ENCODE results near the gene PIM3.
"Not testable (repeated sequence)": the region's sequence is repeated elsewhere in the genome, so short reads cannot be mapped to it uniquely, and the experiment has no call there.

Gene PIM3

DNA sequence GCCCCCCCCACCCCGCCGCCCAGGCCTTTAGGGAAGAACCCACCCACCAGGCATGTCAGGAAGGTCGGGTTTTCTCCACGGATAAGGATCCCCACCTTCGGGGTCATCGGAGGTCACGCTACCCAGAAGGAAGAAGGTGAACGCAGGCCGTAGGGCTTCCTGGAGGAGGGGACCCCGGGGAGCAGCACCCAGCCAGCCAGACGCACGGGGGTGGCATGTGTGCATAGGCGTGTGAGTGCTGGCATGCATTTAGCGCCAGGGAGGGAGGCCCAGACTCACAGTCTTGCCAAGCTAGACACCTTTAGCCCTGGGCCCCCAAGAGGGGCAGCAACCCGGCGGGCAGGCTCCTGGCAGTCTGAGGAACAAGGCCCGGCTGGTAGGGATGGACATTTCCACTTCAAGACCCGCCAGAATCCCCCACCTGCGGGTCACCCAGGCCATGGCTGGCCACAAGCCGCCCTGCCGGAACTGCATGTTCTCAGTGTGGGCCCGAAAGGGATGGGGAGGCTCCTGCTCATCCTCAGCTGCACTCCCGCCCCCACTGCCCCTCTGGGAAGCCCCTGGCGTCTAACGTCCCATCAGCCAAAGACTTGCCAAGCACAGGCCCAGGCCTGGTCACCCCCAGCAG lies 16.7 kb upstream of the PIM3 start:
- no peak for DNase-seq (ENCODE audit: low read depth)

DNA sequence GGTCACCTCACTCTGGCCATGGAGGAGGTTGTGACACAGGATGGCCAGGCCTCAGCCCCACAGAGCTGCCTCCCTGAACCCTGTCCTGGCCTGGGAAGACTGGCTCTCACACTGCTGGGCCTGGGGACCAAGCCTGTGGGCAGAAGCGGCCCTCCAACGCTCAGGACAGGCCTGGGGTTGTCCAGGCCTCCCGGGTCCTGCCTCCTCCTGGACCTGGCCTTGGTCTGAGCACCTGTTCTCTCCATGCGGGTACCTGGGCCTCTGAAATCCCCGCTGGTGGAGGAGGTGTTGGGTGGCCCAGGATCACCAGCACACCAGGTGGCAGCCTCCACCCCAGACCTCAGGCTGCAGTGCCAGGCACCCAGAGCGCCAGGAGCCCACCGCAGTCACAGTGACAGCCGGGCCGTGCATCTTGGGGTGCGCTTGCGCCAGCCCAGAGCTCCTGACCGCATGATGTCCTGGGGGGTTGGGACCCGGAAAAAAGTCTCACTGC lies 16.1 kb upstream of the PIM3 start:
- DNase-seq (ENCODE audit: low read depth) = no peak

- not testable (repeated sequence) for DNase-seq (ENCODE audit: low read depth)
Observed at GRCh38 chr22:49945042-49945794, 15.4 kb upstream of the PIM3 start.

- no peak for DNase-seq (ENCODE audit: low read depth)
Observed at GRCh38 chr22:49946612-49947295, 13.8 kb upstream of the PIM3 start.

DNA sequence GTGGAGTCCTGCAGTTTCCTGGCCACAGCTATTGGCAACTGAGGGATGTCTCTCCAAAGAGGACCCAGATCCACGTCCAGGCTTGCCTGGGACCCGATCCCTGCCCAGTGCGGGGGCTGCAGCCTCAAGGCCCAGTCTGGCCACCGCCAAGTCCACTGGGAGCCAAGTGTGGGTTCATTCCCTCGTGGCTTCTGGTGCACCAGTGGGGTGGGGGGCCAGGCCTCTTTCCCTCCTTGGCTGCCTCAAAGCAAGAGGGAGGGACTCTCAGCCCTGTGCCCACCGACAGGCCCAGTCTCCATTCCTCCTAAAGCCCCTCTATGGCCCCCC lies 13.3 kb upstream of the PIM3 start:
- DNase-seq (ENCODE audit: low read depth) = no peak

GRCh38 chr22:49948116-49948957 lies 12.2 kb upstream of the PIM3 start:
- no peak for DNase-seq (ENCODE audit: low read depth)

DNA sequence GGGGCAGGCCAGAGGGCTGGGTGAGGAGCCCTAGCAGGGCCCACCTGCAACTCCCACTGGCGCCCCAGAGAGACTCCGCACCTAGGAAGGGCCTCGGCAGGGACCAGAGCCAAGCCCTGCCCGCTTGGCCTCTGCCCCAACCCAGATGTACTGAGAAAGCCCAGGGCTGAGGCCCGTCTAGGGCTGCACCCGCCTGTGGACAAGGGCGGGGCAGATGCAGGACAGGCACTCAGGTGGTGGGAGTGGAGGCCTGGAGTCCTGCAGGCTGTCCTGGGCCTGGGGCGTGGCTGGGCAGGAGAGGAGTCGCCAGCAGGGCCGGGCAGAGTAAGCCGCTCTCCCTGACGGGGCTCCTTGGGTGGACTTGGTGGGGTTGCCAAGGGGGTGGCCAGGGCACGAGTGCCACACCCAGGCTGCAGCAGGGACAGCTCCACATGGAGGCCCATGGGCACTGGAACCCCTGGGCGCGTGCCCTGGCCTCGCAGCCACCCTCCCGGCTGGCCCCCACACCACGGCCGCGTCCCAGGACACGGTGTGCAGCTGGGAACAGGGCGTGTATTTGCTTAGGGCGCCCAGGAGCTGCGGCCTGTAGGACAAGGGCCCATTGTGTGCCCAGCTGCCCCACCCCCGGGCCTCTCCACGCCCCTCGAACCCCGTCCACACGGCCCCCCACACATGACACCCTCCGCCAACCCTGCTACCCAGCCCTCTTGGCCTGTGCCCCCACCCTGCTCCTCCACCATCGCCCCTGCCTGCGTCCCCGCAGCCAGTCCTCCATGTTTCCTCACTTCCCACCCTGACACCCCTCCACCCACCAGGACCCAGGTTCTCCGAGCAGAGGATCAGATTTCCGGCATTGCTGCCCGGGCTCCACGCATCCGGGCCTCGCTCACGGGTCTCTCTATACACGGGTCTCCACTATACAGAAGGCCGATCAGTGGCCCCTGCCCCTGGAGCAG lies 11.3 kb upstream of the PIM3 start:
- DNase-seq (ENCODE audit: low read depth) = no peak

DNA sequence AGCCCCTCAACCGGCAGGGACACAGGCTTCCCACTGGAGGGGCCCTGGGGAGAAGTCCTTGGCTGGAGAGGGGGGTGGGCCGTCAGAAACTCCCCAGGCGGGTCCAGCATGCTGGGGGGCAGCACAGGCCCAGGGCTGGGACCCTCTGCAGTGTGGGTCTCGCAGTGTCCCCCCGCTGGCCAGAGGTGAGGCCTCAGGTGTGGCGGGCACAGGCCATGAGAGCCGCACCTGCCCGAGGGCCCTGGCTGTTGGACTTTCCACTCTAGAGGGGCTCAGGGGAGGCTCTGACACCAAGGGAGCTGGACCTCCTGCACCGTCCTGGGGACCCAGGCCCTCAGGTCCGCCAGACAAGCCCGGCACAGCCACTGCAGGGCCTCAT lies 10.7 kb upstream of the PIM3 start:
- DNase-seq (ENCODE audit: low read depth) = no peak

GRCh38 chr22:49950396-49950994 lies 10.1 kb upstream of the PIM3 start:
- no peak for DNase-seq (ENCODE audit: low read depth)

DNA sequence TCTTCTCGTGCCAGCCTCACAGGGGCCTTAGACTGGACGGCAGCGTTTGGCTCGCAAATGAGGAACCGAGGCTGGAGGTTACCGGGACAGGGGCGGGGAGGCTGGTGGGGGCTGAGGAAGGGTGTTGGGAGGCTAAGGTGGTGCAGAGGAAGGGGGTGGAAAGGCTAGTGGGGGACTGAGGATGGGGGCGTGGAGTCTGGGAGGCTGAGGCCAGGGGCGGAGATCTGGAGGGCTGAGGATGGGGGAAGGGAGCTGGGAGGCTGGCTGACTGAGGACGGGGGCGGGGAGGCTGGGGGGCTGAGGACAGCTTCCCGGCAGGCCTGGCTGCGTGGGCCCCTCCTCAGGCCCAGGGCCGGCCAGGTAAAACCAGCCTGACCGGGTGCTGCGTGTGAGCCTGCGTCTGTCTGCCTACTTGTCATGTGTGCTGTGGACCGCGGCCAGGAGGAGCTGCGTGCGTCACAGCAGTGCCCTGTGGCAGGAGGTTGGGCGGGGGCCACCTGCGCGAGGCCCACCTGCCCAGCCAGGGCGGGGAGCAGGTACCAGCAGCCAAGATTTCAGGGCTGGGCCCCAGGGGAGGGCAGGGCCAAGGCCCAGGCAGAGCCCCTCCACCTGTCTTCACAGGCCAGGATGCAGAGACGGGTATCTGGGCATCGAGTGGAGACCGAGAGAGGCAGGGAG lies 9.4 kb upstream of the PIM3 start:
- DNase-seq (ENCODE audit: low read depth) = no peak

GRCh38 chr22:49951678-49951985 lies 8.9 kb upstream of the PIM3 start:
- DNase-seq (ENCODE audit: low read depth) = no peak

DNA sequence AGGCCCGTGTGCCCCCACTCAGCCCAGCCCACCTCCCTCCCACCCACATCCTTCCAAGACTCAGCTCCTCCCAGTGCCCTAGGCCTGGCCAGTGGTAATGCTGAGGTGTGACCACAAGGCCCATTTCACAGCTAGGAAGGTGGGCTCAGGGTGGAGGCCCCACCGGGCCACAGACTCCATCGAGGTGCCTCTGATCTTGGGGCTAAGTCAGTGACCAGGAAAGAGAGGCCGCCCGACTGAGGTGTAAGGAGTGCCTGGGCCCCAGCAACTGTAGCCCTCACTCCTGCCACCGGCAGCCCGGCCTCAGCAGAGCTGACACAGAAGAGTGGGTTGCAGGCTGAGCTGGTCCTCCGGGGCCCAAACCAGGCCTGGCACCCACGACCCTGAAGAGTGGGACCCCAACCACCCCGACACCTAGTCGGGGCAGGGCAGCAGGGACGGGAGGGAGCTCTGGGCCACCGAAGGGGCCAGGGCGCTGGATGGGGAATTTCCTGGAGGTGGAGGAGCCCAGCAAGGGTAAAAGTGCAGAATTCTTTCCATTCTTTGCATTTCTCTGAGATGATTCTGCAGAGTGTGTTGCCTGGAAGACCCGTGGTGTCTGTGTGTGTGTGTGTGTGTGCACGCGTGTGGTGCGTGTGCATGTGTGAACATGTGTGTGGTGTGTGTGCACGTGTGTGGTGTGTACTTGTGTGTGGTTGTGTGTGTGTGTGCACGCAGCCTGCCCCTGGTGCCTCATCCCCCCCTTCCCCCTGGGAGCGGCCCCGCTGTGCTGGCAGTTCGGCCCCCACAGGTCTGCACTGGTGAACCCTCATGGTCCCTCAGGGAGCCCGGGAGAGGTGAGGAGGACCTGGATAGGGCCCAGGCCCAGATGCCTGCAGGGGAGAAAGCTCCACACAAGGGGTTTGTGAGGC lies 8.3 kb upstream of the PIM3 start:
- DNase-seq (ENCODE audit: low read depth) = no peak

GRCh38 chr22:49953027-49953679 lies 7.4 kb upstream of the PIM3 start:
- no peak for DNase-seq (ENCODE audit: low read depth)

DNA sequence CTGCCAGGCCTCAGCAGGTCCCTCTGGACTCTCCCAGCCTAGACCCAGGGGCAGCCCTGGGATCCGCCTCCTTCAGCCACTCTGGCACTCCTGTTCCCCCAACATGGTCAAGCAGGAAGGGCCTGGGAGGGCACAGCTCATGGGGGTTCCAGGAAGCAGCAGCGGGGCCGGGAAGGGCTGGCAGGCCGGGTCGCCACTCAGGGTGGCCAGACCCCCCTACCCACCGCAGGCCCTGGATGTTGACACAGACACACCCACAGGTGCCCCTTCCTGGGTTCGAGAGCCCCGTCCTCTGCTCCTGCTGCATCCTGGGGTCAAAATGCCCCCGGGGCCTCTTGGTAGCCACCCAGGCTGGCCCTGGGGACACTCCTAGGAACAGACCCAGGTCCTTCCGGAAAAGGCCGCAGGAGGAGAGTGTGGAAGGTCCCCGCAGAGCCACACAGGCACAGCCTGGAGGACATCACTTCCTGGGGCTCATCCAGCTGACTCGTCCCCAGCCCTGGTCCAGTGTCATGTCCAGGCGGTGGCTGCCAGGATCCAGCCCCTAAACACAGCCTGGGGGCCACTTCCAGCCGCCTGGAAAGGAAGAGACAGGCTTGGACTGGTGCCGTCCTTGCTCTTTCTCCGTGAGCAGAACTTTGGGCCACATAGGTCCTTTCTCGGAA lies 6.8 kb upstream of the PIM3 start:
- no peak for DNase-seq (ENCODE audit: low read depth)

- DNase-seq (ENCODE audit: low read depth) = no peak
Observed at GRCh38 chr22:49954354-49954753, 6.2 kb upstream of the PIM3 start.

DNA sequence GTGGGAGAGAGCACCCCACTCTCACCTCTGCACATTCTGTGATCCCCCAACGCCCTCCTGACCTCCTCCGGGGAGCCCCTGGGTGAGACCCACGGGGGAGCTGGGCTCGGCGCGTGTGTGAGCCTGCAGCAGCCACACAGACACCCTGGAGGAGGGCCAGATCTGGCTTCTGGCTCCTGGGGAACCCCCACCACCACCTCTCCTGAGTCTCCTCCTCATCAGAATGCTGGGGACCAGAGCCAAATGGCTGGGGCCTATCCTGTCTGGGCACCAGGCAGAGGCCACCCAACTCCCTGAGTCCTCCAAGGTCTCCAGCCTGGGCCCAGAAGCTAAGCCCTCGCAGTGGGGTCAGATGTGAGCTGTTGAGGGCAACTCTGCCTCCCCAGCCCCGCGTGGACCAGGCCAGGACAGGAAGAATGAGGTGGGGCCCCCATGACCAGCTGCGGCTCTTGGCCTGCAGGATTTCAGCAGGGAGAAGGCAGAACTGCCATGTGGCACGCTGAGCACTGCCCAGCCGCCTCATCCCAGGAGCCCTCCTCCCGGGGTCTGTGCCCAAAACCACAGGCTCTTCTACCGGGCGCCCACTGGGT lies 5.5 kb upstream of the PIM3 start:
- DNase-seq (ENCODE audit: low read depth) = no peak

- no peak for DNase-seq (ENCODE audit: low read depth)
Observed at GRCh38 chr22:49955581-49956417, 4.8 kb upstream of the PIM3 start.

Data from stimulated activated CD8-positive, alpha-beta memory T cell treated with anti-CD3 and anti-CD28 coated beads, Interleukin-15, amount 100 ng/mL, for 24 hours (primary cell).